ENCODE measurements around the gene APPBP2. TPM values are rescaled to one million over a fixed set of nuclear protein-coding genes. Genes with fewer than 3 reads are reported as not detected.

APPBP2 gene
- total RNA-seq, 1 experiment from 2014 or later = 44.9 TPM

DNA sequence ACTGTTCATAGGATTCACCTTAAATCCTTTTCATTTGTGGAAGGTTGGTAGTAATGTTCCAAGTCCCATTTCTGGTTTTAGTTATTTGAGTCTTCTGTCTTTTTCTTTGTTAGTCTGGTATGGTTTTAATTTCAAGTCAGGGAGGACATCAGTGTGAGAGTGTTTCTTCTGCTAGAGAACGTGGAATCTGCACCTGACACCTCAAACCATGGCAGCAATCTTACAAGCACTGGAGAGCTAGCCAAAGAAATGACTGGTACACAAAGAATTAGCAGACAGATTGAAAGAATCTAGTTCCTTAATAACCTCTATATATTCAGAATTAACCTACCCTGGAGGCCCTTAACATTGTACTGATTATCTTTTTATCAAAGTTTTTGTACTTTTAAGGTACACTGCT is 53.6 kb downstream of the APPBP2 start:
- H3K27ac ChIP-seq (ENCODE audit: low read depth, low read length, poor library complexity, severe bottlenecking) = no peak overlapping the region
- TF ChIP-seq, protein P1, sequence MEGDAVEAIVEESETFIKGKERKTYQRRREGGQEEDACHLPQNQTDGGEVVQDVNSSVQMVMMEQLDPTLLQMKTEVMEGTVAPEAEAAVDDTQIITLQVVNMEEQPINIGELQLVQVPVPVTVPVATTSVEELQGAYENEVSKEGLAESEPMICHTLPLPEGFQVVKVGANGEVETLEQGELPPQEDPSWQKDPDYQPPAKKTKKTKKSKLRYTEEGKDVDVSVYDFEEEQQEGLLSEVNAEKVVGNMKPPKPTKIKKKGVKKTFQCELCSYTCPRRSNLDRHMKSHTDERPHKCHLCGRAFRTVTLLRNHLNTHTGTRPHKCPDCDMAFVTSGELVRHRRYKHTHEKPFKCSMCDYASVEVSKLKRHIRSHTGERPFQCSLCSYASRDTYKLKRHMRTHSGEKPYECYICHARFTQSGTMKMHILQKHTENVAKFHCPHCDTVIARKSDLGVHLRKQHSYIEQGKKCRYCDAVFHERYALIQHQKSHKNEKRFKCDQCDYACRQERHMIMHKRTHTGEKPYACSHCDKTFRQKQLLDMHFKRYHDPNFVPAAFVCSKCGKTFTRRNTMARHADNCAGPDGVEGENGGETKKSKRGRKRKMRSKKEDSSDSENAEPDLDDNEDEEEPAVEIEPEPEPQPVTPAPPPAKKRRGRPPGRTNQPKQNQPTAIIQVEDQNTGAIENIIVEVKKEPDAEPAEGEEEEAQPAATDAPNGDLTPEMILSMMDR (conservative IDR thresholded peaks at IDR 0.05; ENCODE audit: low read depth, low read length) = no peak
- TF ChIP-seq EZH2 (IDR thresholded peaks at IDR 0.05; ENCODE audit: borderline replicate concordance, low read depth, low read length, poor library complexity, severe bottlenecking) = no peak
- intact Hi-C loops (cut with micrococcal nuclease; ENCODE audit: unreplicated experiment) = no loop called here
- no peak for DNase-seq (ENCODE audit: low spot score)
- peaks cover 13% of the 10 kb centered on the region for H3K4me1 ChIP-seq (ENCODE audit: insufficient read depth, low read length, poor library complexity, severe bottlenecking)
- peaks cover 21% of the 10 kb centered on the region for H3K36me3 ChIP-seq (ENCODE audit: insufficient read depth, low read length, poor library complexity, severe bottlenecking)
- ChIA-PET POLR2A (ENCODE audit: low non-redundant PET) (no interaction called here), CTCF (no interaction called here)
- H3K4me3 ChIP-seq (ENCODE audit: low read depth, low read length, poor library complexity, severe bottlenecking) = no peak overlapping the region
- no peaks in the 10 kb centered on the region for H3K27me3 ChIP-seq (replicated peaks; ENCODE audit: insufficient read depth, low read depth, low read length, poor library complexity)
- BruUV-seq (replicated peaks) = no TSS peak
- peaks cover 5% of the 10 kb centered on the region for H3K9me3 ChIP-seq (ENCODE audit: low read depth, low read length, poor library complexity, severe bottlenecking)

DNA sequence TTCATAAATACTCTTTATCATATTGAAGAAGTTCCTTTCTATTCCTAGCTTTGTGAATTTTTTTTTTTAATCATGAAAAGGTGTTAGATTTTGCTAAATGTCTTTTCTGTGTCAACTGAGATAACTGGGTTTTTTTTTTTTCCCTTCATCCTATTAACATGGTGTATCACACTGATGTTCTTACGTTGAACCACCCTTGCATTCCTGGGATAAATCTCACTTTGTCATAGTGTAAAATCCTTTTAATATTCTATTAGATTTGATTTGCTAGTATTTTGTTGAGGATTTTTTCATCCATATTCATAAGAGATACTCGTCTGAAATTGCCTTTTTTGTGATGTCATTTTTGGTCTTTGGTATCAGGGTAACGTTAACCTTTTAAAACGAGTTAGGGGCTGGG is 54.6 kb downstream of the APPBP2 start:
- no peaks in the 10 kb centered on the region for H3K27me3 ChIP-seq (replicated peaks; ENCODE audit: insufficient read depth, low read depth, low read length, poor library complexity)
- intact Hi-C loops (cut with micrococcal nuclease; ENCODE audit: unreplicated experiment) = no loop called here
- H3K9me3 ChIP-seq (ENCODE audit: low read depth, low read length, poor library complexity, severe bottlenecking) = peaks cover 5% of the 10 kb centered on the region
- peaks cover 15% of the 10 kb centered on the region for H3K36me3 ChIP-seq (ENCODE audit: insufficient read depth, low read length, poor library complexity, severe bottlenecking)
- CTCF ChIA-PET = no interaction called here
- POLR2A ChIA-PET (ENCODE audit: low non-redundant PET) = no interaction called here
- H3K4me3 ChIP-seq (ENCODE audit: low read depth, low read length, poor library complexity, severe bottlenecking) = no peak overlapping the region
- BruUV-seq (replicated peaks) = no TSS peak
- peaks cover 13% of the 10 kb centered on the region for H3K4me1 ChIP-seq (ENCODE audit: insufficient read depth, low read length, poor library complexity, severe bottlenecking)
- H3K27ac ChIP-seq (ENCODE audit: low read depth, low read length, poor library complexity, severe bottlenecking) = no peak overlapping the region
- no peak for DNase-seq (ENCODE audit: low spot score)
- TF ChIP-seq EZH2 (IDR thresholded peaks at IDR 0.05; ENCODE audit: borderline replicate concordance, low read depth, low read length, poor library complexity, severe bottlenecking) = no peak
- TF ChIP-seq, protein P1 (conservative IDR thresholded peaks at IDR 0.05; ENCODE audit: low read depth, low read length) = no peak

DNA sequence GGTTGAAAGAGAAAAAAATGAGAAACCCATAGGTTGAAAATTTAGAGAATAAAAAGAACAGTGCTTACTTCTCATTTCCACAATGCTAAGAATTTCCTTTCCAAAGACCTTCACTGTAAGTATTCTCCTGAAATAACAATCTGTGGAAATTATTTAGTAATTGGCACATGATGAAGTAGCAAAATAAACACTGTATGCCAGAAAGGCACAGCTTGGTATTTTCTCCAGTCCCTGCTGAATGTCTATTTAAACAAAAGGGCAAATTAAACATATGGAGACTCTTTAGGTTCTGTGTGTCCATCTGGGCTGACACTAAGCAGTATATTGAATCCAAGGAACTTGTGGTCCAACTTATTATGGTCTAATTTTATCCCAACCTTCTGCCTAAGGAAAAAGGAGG is 57.7 kb downstream of the APPBP2 start:
- POLR2A ChIA-PET (ENCODE audit: low non-redundant PET) = no interaction called here
- Histone ChIP-seq H3K4me1 (ENCODE audit: insufficient read depth, low read length, poor library complexity, severe bottlenecking) (peaks cover 13% of the 10 kb centered on the region), H3K9me3 (ENCODE audit: low read depth, low read length, poor library complexity, severe bottlenecking) (peaks cover 5% of the 10 kb centered on the region), H3K4me3 (ENCODE audit: low read depth, low read length, poor library complexity, severe bottlenecking) (no peak overlapping the region), H3K27ac (ENCODE audit: low read depth, low read length, poor library complexity, severe bottlenecking) (no peak overlapping the region), H3K27me3 (replicated peaks; ENCODE audit: insufficient read depth, low read depth, low read length, poor library complexity) (no peaks in the 10 kb centered on the region), H3K36me3 (ENCODE audit: insufficient read depth, low read length, poor library complexity, severe bottlenecking) (peaks cover 36% of the 10 kb centered on the region)
- no peak for DNase-seq (ENCODE audit: low spot score)
- no TSS peak for BruUV-seq (replicated peaks)
- no peak for TF ChIP-seq EZH2 (IDR thresholded peaks at IDR 0.05; ENCODE audit: borderline replicate concordance, low read depth, low read length, poor library complexity, severe bottlenecking)
- TF ChIP-seq, protein P1 (conservative IDR thresholded peaks at IDR 0.05; ENCODE audit: low read depth, low read length) = no peak
- intact Hi-C loops (cut with micrococcal nuclease; ENCODE audit: unreplicated experiment) = no loop called here
- CTCF ChIA-PET = no interaction called here
